HepG2 (cell line): Measurements from ENCODE around the gene SEPTIN10. TPM values are rescaled to one million over a fixed set of nuclear protein-coding genes. Genes with fewer than 3 reads are reported as not detected.
A peak's percentile ranks its signal among the peaks of the same experiment; 100 is the strongest.

Experiments
- BRD4 ChIP-seq: sonication (generic); formaldehyde crosslinking; IDR thresholded peaks from 2 replicates; pipeline ENCODE4 v1.4.0; 2020; ENCODE audit warnings: missing genetic modification reagents
- CBX5 ChIP-seq: sonication (generic); formaldehyde crosslinking; IDR thresholded peaks from 2 replicates; pipeline ENCODE4 v1.4.0; 2020; ENCODE audit warnings: missing genetic modification reagents, borderline replicate concordance
- CENPX ChIP-seq: sonication (generic); formaldehyde crosslinking; IDR thresholded peaks from 2 replicates; pipeline ENCODE4 v1.9.0; 2021; ENCODE audit warnings: mild to moderate bottlenecking, missing genetic modification reagents, moderate library complexity
- CHD2 ChIP-seq: IDR thresholded peaks from 2 replicates; pipeline ENCODE4 v1.6.1; 2011; ENCODE audit warnings: low read depth, low read length, improper control_type of control experiment
- EEA1 ChIP-seq: sonication (generic); formaldehyde crosslinking; IDR thresholded peaks from 2 replicates; pipeline ENCODE4 v1.5.1; 2020; ENCODE audit warnings: mild to moderate bottlenecking, missing genetic modification reagents, borderline replicate concordance
- ERF ChIP-seq: IDR thresholded peaks from 2 replicates; pipeline ENCODE4 v1.6.1; 2018; ENCODE audit warnings: missing biosample characterization, missing genetic modification reagents
- FOXK1 ChIP-seq: sonication (generic); formaldehyde crosslinking; IDR thresholded peaks from 2 replicates; pipeline ENCODE4 v1.4.0; 2020; ENCODE audit warnings: low read depth, missing genetic modification reagents, borderline replicate concordance
- GABPA ChIP-seq, 2 experiments: IDR thresholded peaks; 2 replicates each; pipeline ENCODE4 v1.6.1; 2011 to 2016; ENCODE audit warnings: low read depth in 2 of 2, low read length in 1 of 2, missing biosample characterization in 1 of 2, missing genetic modification characterization in 1 of 2
- HNRNPUL1 ChIP-seq: fragments of 200-400 bp; formaldehyde crosslinking; IDR thresholded peaks from 2 replicates; pipeline ENCODE4 v1.6.1; 2017; ENCODE audit warnings: low read depth, mild to moderate bottlenecking, low read length, moderate library complexity
- KLF9 ChIP-seq: IDR thresholded peaks from 2 replicates; pipeline ENCODE4 v1.6.1; 2016; ENCODE audit warnings: low read depth
- MZF1 ChIP-seq: sonication (generic); formaldehyde crosslinking; IDR thresholded peaks from 2 replicates; pipeline ENCODE4 v1.8.1; 2023; ENCODE audit warnings: mild to moderate bottlenecking, missing genetic modification reagents, borderline replicate concordance
- PAF1 ChIP-seq: IDR thresholded peaks from 2 replicates; pipeline ENCODE4 v1.6.1; 2016; ENCODE audit warnings: missing genetic modification reagents, missing compliant biosample characterization
- PHF21A ChIP-seq: sonication (generic); formaldehyde crosslinking; IDR thresholded peaks from 2 replicates; pipeline ENCODE4 v1.5.0; 2020; ENCODE audit warnings: mild to moderate bottlenecking, missing genetic modification reagents
- REL ChIP-seq: sonication (generic); formaldehyde crosslinking; conservative IDR thresholded peaks from 2 replicates; pipeline ENCODE4 v1.8.0; 2022; ENCODE audit warnings: mild to moderate bottlenecking, missing genetic modification reagents, moderate library complexity
- SALL2 ChIP-seq: sonication (generic); formaldehyde crosslinking; IDR thresholded peaks from 2 replicates; pipeline ENCODE4 v1.8.1; 2023; ENCODE audit warnings: mild to moderate bottlenecking, missing genetic modification reagents, inconsistent platforms
- SKI ChIP-seq: fragments of 450-650 bp; IDR thresholded peaks from one replicate; pipeline ENCODE4 v1.6.1; 2018; ENCODE audit warnings: mild to moderate bottlenecking; ENCODE audit not compliant: partially characterized antibody
- SNAI1 ChIP-seq: sonication (generic); formaldehyde crosslinking; IDR thresholded peaks from 2 replicates; pipeline ENCODE4 v1.5.0; 2020; ENCODE audit warnings: mild to moderate bottlenecking, missing genetic modification reagents, borderline replicate concordance
- SNAPC5 ChIP-seq: sonication (generic); formaldehyde crosslinking; IDR thresholded peaks from 2 replicates; pipeline ENCODE4 v1.8.1; 2023; ENCODE audit warnings: mild to moderate bottlenecking, missing genetic modification reagents, borderline replicate concordance
- SP1 ChIP-seq, 2 experiments: fragments of 450-650 bp in 1 of 2; sonication (generic) in 1 of 2; formaldehyde crosslinking in 1 of 2; IDR thresholded peaks; 2 replicates each; pipeline versions ENCODE4 v1.4.0 to v1.6.1; 2016 to 2020; ENCODE audit warnings: missing genetic modification reagents in 1 of 2
- TEAD2 ChIP-seq: sonication (generic); formaldehyde crosslinking; IDR thresholded peaks from 2 replicates; pipeline ENCODE4 v1.9.0; 2021; ENCODE audit warnings: missing genetic modification reagents
- UBTF ChIP-seq: sonication (generic); formaldehyde crosslinking; IDR thresholded peaks from 2 replicates; pipeline ENCODE4 v1.4.0; 2020; ENCODE audit warnings: mild to moderate bottlenecking, missing genetic modification reagents
- ZNF224 ChIP-seq: sonication (generic); formaldehyde crosslinking; IDR thresholded peaks from 2 replicates; pipeline ENCODE4 v1.5.0; 2020; ENCODE audit warnings: mild to moderate bottlenecking, missing genetic modification reagents
- ZNF343 ChIP-seq: sonication (generic); formaldehyde crosslinking; IDR thresholded peaks from 2 replicates; pipeline ENCODE4 v1.4.0; 2020; ENCODE audit warnings: mild to moderate bottlenecking, missing genetic modification reagents
- ZNF547 ChIP-seq: sonication (generic); formaldehyde crosslinking; IDR thresholded peaks from 2 replicates; pipeline ENCODE4 v1.5.1; 2020; ENCODE audit warnings: mild to moderate bottlenecking, missing genetic modification reagents
- ZNF775 ChIP-seq: sonication (generic); formaldehyde crosslinking; IDR thresholded peaks from 2 replicates; pipeline ENCODE4 v1.4.0; 2020; ENCODE audit warnings: missing genetic modification reagents, mild to moderate bottlenecking, moderate library complexity, borderline replicate concordance
- polyA plus RNA-seq, 8 experiments: library from polyadenylated mRNA; depleted of rRNA in 3 of 8; stranded (reverse) in 7 of 8; unstranded in 1 of 8; fragments of >200 nt; fragmentation: Illumina TruSeq in 4 of 8; extraction: Trizol in 4 of 8; gene quantifications; 2 replicates each; pipeline versions ENCODE4 v1.2.1 to v1.2.3, GENCODE V29; 2011 to 2016; ENCODE audit warnings: low read depth in 4 of 8, missing spikeins in 1 of 8, mixed read lengths in 1 of 8; ENCODE audit not compliant: insufficient read depth in 1 of 8
- total RNA-seq, 5 experiments: library from RNA; depleted of rRNA; stranded (reverse); fragments of >200 nt; fragmentation: Illumina TruSeq; extraction: Trizol; gene quantifications; 2 replicates each; pipeline ENCODE4 v1.2.3, GENCODE V29; 2016; ENCODE audit warnings: low read depth in 1 of 5
- TF ChIP-seq, protein P1 (sequence below): sonication (generic); formaldehyde crosslinking; IDR thresholded peaks from 2 replicates; pipeline ENCODE4 v1.4.0; 2020; ENCODE audit warnings: missing genetic modification reagents

The SEPTIN10 gene
- total and polyA plus RNA-seq, 2 of the 13 experiments (the other 11 are each of a cell fraction or from before 2014, with no cell fraction given) = 45.8 to 67.5 TPM

GRCh38 chr2:109644571-109645275, 31.0 kb upstream of the SEPTIN10 start (continued):
- TF ChIP-seq, protein P1, sequence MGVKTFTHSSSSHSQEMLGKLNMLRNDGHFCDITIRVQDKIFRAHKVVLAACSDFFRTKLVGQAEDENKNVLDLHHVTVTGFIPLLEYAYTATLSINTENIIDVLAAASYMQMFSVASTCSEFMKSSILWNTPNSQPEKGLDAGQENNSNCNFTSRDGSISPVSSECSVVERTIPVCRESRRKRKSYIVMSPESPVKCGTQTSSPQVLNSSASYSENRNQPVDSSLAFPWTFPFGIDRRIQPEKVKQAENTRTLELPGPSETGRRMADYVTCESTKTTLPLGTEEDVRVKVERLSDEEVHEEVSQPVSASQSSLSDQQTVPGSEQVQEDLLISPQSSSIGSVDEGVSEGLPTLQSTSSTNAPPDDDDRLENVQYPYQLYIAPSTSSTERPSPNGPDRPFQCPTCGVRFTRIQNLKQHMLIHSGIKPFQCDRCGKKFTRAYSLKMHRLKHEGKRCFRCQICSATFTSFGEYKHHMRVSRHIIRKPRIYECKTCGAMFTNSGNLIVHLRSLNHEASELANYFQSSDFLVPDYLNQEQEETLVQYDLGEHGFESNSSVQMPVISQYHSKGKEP = peak; percentile 78; the same call in 1 of the 2 replicates
- TF ChIP-seq ERF (CRISPR knock-in tag) (peak; percentile 99), PAF1 (CRISPR knock-in tag) (peak; percentile 70; the same call in 1 of the 2 replicates), BRD4 (CRISPR knock-in tag) (peak; percentile 96), TEAD2 (CRISPR knock-in tag) (peak; percentile 72; the same call in 1 of the 2 replicates), ZNF547 (CRISPR knock-in tag) (peak; percentile 79; the same call in 1 of the 2 replicates), SNAI1 (CRISPR knock-in tag) (peak; percentile 60; the same call in 1 of the 2 replicates), ZNF224 (peak; percentile 94), FOXK1 (CRISPR knock-in tag) (peak; percentile 99), REL (CRISPR knock-in tag) (peak; percentile 95), SNAPC5 (no peak), CBX5 (CRISPR knock-in tag) (peak; percentile 95; the same call in 1 of the 2 replicates), SKI (peak; percentile 97), ZNF775 (CRISPR knock-in tag) (no peak), KLF9 (CRISPR knock-in tag) (0 out of 2 replicates have a peak, but pooled peaks have one; percentile 56), SP1 (IDR thresholded peaks at IDR 0.05) (no peak), SP1 (CRISPR knock-in tag; IDR thresholded peaks at IDR 0.05) (peak; percentile 50; the same call in 1 of the 2 replicates), HNRNPUL1 (no peak), CHD2 (peak; percentile 59; the same call in 1 of the 2 replicates), PHF21A (CRISPR knock-in tag) (peak; percentile 99), EEA1 (peak; percentile 83; the same call in 1 of the 2 replicates), UBTF (CRISPR knock-in tag) (peak; percentile 100), SALL2 (peak; percentile 98), MZF1 (CRISPR knock-in tag) (peak; percentile 87; the same call in 1 of the 2 replicates), GABPA (IDR thresholded peaks at IDR 0.05; ENCODE audit: low read depth, low read length) (no peak), GABPA (CRISPR knock-in tag; IDR thresholded peaks at IDR 0.05; ENCODE audit: low read depth) (peak; percentile 82), ZNF343 (CRISPR knock-in tag) (peak; percentile 95), CENPX (no peak)
